BE2C (cell line): ENCODE results near the gene THBS2. TPM values are rescaled to one million over a fixed set of nuclear protein-coding genes. Genes with fewer than 3 reads are reported as not detected.
"Not testable (repeated sequence)": the region's sequence is repeated elsewhere in the genome, so short reads cannot be mapped to it uniquely, and the experiment has no call there.

Experiments used
- DNase-seq: peaks from one replicate; pipeline ENCODE4 v3.0.0-alpha.2; 2020
- H3K27me3 ChIP-seq: fragments of 250-450 bp; sonication (Bioruptor Pico); 2 replicates; pipeline ENCODE4 v1.5.1; 2020; ENCODE audit warnings: mild to moderate bottlenecking
- H3K36me3 ChIP-seq: fragments of 250-450 bp; sonication (Bioruptor Pico); 2 replicates; pipeline ENCODE4 v1.5.1; 2020; ENCODE audit warnings: mild to moderate bottlenecking
- H3K4me1 ChIP-seq: fragments of 250-450 bp; sonication (Bioruptor Pico); 2 replicates; pipeline ENCODE4 v1.5.1; 2020
- H3K4me3 ChIP-seq: 2 replicates; pipeline ENCODE4 v1.5.1; 2011; ENCODE audit warnings: low read depth, low read length
- H3K9me3 ChIP-seq: fragments of 250-450 bp; sonication (Bioruptor Pico); 2 replicates; pipeline ENCODE4 v1.5.1; 2020
- polyA plus RNA-seq: library from polyadenylated mRNA; unstranded; fragments of >200 nt; gene quantifications from one replicate; pipeline ENCODE4 v1.2.1, GENCODE V29; 2012; ENCODE audit warnings: low read depth, missing spikeins; ENCODE audit not compliant: insufficient read length, insufficient read depth
- TF ChIP-seq, protein P1 (sequence below): IDR thresholded peaks from 2 replicates; pipeline ENCODE4 v1.5.1; 2012; ENCODE audit warnings: mild to moderate bottlenecking, low read depth, low read length

The THBS2 gene
- 0.46 TPM for polyA plus RNA-seq

DNA sequence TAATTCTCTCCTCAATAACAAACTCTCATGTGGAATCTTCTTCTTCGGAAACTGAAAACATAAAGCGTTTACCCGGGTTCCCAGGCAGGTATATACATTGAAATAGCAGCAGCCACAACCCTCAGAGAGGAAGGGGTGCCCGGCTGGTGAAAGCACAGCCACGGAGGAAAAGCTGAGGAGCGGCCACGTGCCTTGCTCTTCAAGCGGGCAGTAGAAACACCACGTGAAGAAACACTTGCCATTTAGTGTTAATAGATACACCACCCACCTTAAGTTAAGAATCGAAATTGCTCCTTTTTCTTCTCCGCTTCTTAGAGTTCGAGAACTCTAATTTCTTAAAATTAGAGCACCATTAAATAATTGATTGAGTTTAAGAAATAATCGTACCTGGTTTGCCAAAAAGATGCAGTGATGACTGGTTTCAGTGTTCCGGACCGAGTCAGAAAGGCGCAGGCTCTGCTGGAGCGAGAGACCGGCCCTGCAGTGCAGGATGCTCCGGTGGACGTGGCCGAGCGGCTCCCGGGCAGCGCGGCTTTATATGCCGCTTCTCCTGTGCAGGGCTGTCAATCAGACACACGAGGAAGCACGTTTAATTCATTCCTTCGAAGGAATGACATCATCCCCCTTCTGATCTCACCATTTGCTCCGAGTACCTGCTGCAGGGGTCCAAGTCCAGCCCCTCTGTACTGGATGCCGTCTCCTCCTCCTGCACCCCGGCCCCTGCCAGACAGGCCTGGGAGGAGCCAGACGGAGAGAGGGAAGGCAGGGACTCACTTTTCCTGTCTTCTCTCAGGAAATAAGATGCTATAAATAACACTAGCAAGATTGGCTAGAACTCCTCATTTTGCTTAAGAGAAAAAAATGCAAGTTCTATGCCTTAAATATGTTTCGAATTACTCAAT lies at the start of gene THBS2:
TSS of gene THBS2 (minus strand) at position 510 of the 902 bp plus-strand sequence. CDS start 3,062 bp downstream, outside the sequence.
- H3K4me3 ChIP-seq: peak within 1 kb of the TSS; percentile 10; the same call in 1 of the 2 replicates
- no peak for DNase-seq
- TF ChIP-seq, protein P1, sequence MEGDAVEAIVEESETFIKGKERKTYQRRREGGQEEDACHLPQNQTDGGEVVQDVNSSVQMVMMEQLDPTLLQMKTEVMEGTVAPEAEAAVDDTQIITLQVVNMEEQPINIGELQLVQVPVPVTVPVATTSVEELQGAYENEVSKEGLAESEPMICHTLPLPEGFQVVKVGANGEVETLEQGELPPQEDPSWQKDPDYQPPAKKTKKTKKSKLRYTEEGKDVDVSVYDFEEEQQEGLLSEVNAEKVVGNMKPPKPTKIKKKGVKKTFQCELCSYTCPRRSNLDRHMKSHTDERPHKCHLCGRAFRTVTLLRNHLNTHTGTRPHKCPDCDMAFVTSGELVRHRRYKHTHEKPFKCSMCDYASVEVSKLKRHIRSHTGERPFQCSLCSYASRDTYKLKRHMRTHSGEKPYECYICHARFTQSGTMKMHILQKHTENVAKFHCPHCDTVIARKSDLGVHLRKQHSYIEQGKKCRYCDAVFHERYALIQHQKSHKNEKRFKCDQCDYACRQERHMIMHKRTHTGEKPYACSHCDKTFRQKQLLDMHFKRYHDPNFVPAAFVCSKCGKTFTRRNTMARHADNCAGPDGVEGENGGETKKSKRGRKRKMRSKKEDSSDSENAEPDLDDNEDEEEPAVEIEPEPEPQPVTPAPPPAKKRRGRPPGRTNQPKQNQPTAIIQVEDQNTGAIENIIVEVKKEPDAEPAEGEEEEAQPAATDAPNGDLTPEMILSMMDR: no peak
- H3K36me3 ChIP-seq: no peaks in the 10 kb centered on the region
- H3K4me1 ChIP-seq: no peaks in the 10 kb centered on the region; the same call in 1 of the 2 replicates
- H3K27me3 ChIP-seq: no peaks in the 10 kb centered on the region; the same call in 1 of the 2 replicates
- H3K9me3 ChIP-seq: no peaks in the 10 kb centered on the region

DNA sequence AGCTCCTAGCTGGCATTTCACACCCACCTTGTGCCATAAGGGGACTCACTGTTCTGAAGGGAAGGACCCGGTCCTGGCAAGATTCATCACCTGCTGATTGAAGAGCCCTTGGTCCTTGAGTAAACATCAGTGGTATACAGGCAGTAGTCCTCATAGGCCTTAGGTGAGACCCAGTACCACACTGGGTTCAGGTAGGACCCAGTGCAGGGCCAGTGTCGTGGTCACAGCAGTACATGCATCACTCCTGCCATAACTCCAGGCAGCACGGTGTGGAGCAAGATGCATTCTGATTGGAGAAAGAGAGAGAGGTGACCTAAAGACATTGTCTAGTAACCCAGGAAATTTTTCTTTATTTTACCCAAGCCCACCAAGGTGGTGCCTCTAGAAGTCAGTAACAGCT lies 49.1 kb upstream of the THBS2 start:
- DNase-seq: no peak
- H3K4me1 ChIP-seq: no peaks in the 10 kb centered on the region
- TF ChIP-seq, protein P1: no peak
- H3K27me3 ChIP-seq: no peaks in the 10 kb centered on the region
- H3K9me3 ChIP-seq: no peaks in the 10 kb centered on the region; the same call in 1 of the 2 replicates
- H3K36me3 ChIP-seq: no peaks in the 10 kb centered on the region
- no peak overlapping the region for H3K4me3 ChIP-seq

DNA sequence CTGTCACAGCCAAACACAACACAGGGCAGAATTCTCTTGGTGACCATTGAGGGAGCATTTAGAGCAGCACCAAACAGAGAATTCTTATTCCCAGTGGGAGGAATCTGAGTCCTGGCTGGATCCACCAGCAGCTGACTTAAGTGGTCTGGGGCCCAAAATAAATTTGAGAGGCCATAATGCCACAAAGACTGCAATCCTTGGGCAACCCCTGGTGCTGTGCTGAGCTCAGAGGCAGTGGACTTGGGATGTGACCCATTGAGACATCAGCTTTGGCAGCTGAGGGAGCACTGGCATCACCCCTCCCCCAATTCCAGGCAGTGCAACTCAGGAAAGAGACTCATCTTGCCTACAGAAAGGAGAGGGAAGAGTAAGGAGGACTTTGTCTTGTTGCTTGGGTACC lies 48.6 kb upstream of the THBS2 start:
- H3K27me3 ChIP-seq: no peaks in the 10 kb centered on the region
- DNase-seq: no peak
- no peaks in the 10 kb centered on the region for H3K36me3 ChIP-seq
- no peaks in the 10 kb centered on the region; the same call in 1 of the 2 replicates for H3K9me3 ChIP-seq
- TF ChIP-seq, protein P1: no peak
- no peak overlapping the region for H3K4me3 ChIP-seq
- no peaks in the 10 kb centered on the region for H3K4me1 ChIP-seq

DNA sequence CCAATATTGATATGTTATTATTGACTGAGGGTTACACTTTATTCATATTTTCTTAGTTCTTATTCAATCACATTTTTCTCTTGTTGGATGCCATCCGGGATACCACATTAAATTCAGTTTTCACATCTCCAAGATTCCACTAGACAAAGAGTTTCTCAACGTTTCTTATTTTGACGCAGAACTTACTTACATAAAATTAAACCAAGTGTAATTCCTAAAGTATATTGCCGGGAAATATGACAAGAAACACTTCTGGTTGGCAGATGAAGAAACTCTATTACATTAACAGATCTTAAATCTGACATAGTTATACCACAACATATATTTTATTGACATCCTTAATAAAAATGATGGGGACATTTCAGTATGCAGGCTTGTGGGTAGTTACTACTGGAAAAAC lies 47.3 kb upstream of the THBS2 start:
- H3K36me3 ChIP-seq: no peaks in the 10 kb centered on the region
- no peaks in the 10 kb centered on the region for H3K27me3 ChIP-seq
- DNase-seq: no peak
- no peaks in the 10 kb centered on the region; the same call in 1 of the 2 replicates for H3K9me3 ChIP-seq
- H3K4me1 ChIP-seq: no peaks in the 10 kb centered on the region
- TF ChIP-seq, protein P1: no peak
- no peak overlapping the region for H3K4me3 ChIP-seq

DNA sequence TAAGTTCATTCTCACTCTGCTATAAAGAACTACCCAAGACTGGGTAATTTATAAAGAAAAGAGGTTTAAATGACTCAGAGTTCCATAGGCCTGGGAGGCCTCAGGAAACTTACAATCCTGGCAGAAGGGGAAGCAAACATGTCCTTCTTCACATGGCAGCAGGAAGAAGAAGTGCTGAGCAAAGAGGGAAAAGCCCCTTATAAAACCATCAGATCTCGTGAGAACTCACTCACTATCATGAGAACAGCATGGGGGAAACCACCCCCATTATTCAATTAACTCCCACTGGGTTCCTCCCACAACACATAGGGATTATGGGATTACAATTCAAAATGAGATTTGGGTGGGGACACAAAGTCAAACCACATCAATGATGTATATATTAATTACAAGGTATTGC lies 45.0 kb upstream of the THBS2 start:
- H3K9me3 ChIP-seq, H3K4me3 ChIP-seq, H3K4me1 ChIP-seq, H3K27me3 ChIP-seq, H3K36me3 ChIP-seq, DNase-seq: not testable (repeated sequence)

DNA sequence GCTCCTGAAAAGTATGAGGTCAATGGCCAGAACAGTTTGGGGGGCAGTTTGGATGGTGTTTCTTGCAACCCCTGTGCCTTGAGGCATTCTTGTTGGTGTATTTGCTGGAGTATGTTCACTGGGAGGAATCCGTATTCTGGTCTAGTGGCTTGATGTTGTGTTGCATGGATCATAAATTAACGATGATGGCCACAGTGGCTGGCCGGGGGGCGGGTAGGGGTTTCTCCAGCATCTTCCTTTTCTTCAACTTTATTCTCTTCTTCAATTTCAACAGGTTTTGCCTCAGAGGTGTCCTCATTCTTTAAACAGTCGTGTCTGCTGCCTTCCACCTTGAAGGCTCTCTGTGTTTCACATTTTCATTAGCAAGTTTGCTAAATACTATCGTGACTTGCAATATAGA lies 43.0 kb upstream of the THBS2 start:
- Histone ChIP-seq H3K9me3 (no peaks in the 10 kb centered on the region; the same call in 1 of the 2 replicates), H3K36me3 (no peaks in the 10 kb centered on the region), H3K27me3 (no peaks in the 10 kb centered on the region), H3K4me3 (no peak overlapping the region), H3K4me1 (no peaks in the 10 kb centered on the region)
- no peak for DNase-seq
- TF ChIP-seq, protein P1: no peak
